Measurements from ENCODE around the gene TCOF1.
A peak's percentile ranks its signal among the peaks of the same experiment; 100 is the strongest.

Gene TCOF1

DNA sequence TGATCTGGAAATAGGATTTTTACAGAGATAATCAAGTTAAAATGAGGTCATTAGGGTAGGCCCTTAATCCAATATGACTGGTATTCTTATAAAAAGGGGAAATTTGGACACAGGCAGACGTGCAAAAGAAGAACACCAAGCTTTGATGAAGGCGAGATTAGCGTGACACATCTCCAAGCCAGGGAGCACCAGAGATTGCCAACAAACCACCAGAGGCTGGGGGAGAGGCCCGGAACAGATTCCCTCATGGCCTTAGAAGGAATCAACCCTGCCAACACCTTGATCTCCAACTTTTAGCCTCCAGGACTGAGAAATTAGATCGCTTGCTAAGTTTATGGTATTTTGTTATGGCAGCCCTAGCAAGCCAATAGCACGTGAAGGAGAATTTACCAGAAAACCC is 44.0 kb upstream of the TCOF1 start:
- DNase-seq (ENCODE audit: extremely low read depth, low read depth), result no peak
- TF ChIP-seq, protein P1, sequence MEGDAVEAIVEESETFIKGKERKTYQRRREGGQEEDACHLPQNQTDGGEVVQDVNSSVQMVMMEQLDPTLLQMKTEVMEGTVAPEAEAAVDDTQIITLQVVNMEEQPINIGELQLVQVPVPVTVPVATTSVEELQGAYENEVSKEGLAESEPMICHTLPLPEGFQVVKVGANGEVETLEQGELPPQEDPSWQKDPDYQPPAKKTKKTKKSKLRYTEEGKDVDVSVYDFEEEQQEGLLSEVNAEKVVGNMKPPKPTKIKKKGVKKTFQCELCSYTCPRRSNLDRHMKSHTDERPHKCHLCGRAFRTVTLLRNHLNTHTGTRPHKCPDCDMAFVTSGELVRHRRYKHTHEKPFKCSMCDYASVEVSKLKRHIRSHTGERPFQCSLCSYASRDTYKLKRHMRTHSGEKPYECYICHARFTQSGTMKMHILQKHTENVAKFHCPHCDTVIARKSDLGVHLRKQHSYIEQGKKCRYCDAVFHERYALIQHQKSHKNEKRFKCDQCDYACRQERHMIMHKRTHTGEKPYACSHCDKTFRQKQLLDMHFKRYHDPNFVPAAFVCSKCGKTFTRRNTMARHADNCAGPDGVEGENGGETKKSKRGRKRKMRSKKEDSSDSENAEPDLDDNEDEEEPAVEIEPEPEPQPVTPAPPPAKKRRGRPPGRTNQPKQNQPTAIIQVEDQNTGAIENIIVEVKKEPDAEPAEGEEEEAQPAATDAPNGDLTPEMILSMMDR (IDR thresholded peaks at IDR 0.05; ENCODE audit: low read depth, low read length), result no peak

DNA sequence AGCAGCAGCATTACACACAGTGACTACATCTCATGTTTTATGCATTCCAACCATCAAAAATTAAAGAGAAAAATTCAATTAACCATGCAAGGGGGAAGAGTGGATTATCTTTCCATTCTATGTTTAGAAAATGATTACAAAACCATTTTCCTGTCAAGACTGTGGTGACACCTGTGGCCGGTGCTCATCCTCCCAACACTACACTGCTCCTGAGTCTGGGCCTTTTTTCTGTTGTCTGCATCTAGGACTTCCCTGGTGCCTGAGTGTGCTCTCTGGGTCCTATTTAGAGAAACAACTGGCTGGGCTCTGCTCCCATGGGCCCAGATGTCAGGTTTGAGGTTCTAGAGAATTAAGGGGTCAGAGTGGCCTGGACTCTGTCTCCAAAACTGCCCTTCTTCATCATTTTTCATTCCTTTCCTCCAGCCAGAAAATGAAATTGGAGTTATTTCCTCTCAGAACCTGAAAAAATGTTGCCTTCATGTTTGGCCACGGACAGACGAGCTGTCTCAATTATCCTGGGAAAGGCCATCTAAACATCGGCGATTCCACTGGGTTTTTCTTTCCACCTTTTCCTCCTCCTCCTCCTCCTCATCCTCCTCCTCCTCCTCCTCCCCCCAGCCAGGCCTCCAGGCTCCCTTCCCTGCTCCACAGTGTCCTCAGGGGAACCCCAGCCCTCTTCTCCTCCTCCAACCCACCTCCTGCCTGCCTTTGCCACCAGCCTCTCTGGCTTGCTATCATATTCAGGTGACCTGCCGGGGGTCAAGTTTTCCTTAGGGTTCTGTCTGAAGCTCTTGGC is 43.4 kb upstream of the TCOF1 start:
- TF ChIP-seq, protein P1 (IDR thresholded peaks at IDR 0.05; ENCODE audit: low read depth, low read length), result no peak
- DNase-seq (ENCODE audit: extremely low read depth, low read depth), result no peak

DNA sequence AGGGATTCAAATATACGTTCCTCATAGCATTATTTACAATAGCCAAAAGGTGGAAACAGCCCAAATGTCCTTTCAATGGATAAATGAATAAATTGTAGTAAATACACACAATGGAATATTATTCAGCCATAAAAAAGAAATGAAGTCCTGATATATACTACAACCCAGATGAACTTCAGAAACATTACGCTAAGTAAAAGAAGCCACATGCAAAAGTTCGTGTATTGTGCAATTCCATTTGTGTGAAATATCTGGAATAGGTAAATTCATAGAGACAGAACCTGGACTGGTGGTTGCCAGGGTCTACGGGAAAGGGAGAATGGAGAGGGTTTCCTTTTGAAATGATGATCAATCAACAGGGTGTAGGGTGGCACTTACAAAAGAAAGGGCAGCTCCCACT is 42.3 kb upstream of the TCOF1 start:
- TF ChIP-seq, protein P1 (IDR thresholded peaks at IDR 0.05; ENCODE audit: low read depth, low read length), result no peak
- no peak for DNase-seq (ENCODE audit: extremely low read depth, low read depth)

DNA sequence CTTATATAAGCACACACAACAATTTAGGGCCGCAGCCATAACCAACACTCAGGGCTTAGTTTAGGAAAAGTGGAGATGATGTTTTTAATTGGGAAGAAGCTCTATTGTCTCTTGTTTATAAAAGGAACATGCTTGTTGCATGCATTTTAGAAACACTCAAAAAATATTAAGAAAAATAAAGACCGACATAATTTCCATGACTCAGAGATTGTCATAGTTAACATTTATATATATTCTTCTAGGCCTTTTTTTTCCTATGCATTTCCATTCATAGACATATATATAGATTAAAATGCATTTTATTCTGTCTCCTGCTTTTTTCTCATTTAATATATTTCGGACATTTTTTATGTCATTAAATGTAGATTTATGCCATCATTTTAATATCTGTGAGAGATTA is 41.2 kb upstream of the TCOF1 start:
- TF ChIP-seq, protein P1 (IDR thresholded peaks at IDR 0.05; ENCODE audit: low read depth, low read length), result no peak

DNA sequence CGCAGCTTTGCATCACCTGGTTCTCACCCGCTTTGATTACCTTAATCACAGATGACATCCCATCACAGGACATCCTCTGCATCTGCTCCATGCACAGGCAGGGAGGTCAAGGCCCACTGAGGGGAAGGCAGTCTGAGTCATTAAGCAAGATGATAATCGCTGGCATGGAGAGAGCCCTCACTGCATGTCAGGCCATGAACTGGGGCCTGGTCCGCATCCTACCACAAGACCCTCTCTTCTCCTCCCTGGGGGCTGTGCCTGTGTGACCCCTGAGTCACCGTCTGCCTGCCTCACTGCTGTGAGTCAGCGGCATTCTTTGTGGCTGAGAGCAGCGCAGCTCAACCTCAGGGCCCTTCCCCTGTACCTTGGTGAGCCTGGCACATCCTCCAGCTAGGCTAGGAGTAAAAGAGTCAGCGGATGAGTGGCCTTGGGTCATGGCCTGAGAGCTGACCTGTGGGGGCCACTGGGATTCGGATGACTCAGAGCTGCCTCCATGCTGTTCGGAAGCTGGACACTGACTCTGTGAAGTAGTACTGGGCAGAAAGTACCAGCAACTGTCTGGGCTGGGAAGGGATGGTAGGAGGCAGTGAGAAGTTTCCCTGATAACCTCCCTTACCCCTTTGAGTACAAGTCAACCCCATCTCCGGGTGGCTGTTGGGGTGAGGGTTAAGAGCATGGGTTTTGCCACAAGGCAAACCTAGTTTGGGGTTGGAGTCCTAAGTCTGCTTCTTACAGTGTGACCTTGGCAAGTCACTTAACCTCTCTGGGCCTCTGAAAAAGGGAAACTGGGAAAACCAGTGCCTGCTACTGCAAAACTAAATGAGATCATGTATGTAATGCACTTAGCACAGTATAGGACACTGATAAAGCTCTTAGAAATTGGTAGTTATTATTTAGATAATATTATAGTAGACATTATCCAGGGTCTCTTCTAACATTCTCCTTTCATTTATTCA is 40.2 kb upstream of the TCOF1 start:
- TF ChIP-seq, protein P1 (IDR thresholded peaks at IDR 0.05; ENCODE audit: low read depth, low read length), result no peak
- peak; percentile 49 for DNase-seq (ENCODE audit: extremely low read depth, low read depth)

More for the DNA sequence above, 41.2 kb upstream of the TCOF1 start:
- DNase-seq (ENCODE audit: extremely low read depth, low read depth), result no peak

DNA sequence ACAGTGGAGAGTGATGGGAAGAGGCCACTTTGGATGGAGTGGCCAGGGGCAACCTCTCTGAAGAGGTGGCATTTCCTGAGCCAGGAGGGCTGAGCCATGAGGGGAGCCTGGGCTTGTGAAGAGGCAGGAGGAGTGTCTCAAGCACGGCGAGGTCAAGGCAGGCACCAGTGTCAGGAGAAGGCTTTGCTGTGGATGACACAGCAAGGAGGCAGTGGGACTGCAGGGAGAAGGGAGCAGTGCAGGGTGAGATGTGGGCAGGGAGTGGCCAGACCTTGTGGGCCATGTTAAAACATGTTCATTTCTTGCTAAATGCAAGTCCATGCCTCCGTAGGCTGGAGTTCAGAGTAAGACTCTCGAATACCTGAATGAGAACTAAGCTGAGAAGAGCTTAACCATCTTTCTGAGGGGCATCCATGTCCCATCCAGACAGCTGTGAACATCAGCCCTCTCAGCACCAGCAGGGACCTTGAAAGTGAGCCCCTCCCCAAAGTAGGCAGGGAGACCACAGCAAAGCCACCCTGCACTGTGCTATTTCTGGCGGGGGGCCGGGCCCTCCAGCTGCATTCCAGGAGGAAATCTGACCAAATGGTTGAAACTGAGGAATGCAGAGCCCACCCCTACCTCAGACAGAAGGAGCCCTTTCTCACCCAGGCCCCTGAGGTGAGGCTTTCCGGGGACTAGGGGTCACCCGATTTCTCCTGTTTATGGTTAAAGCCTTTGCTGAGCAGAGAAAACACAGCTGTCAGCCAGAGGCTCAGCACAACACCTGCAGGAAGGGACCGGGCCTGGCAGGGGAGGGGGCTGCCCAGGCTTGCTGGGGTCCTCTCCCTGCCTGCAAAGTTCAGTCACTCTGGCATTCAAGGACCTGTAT is 38.6 kb upstream of the TCOF1 start:
- TF ChIP-seq, protein P1 (IDR thresholded peaks at IDR 0.05; ENCODE audit: low read depth, low read length), result no peak
- no peak for DNase-seq (ENCODE audit: extremely low read depth, low read depth)

Data from AG09319 (cell line).